Smooth muscle cell (in vitro differentiated cells): Measurements from ENCODE around the gene EIF2D. TPM values are rescaled to one million over a fixed set of nuclear protein-coding genes. Genes with fewer than 3 reads are reported as not detected.

Source experiments
- DNase-seq: peaks from one replicate; lab custom pipeline; 2025; ENCODE audit not compliant: unreplicated experiment; lab: John Stamatoyannopoulos, UW
- H2AFZ ChIP-seq: fragments of 200-600 bp; sonication (generic); 2 replicates; pipeline ENCODE4 v1.6.0; 2016; ENCODE audit warnings: antibody characterized with exemption, low read depth, mild to moderate bottlenecking
- H3F3A ChIP-seq: fragments of 200-600 bp; sonication (generic); 2 replicates; pipeline ENCODE4 v1.6.0; 2017; ENCODE audit warnings: antibody characterized with exemption, low read depth
- H3K27ac ChIP-seq: fragments of 200-600 bp; sonication (generic); 2 replicates; pipeline ENCODE4 v1.5.1; 2016; ENCODE audit warnings: low read depth, mild to moderate bottlenecking
- H3K27me3 ChIP-seq: fragments of 200-600 bp; sonication (generic); 2 replicates; pipeline ENCODE4 v1.6.1; 2016; ENCODE audit warnings: low read depth, mild to moderate bottlenecking
- H3K36me3 ChIP-seq: fragments of 200-600 bp; sonication (generic); 2 replicates; pipeline ENCODE4 v1.5.1; 2016; ENCODE audit warnings: low read depth
- H3K4me1 ChIP-seq: fragments of 200-600 bp; sonication (generic); 2 replicates; pipeline ENCODE4 v1.5.1; 2016; ENCODE audit warnings: low read depth
- H3K4me2 ChIP-seq: fragments of 200-600 bp; sonication (generic); 2 replicates; pipeline ENCODE4 v1.6.0; 2016; ENCODE audit warnings: mild to moderate bottlenecking
- H3K4me3 ChIP-seq: fragments of 200-600 bp; sonication (generic); 2 replicates; pipeline ENCODE4 v1.5.1; 2016; ENCODE audit warnings: mild to moderate bottlenecking
- H3K79me2 ChIP-seq: fragments of 200-600 bp; sonication (generic); 2 replicates; pipeline ENCODE4 v1.6.0; 2016; ENCODE audit warnings: low read depth, mild to moderate bottlenecking
- H3K9ac ChIP-seq: fragments of 200-600 bp; sonication (generic); 2 replicates; pipeline ENCODE4 v1.6.0; 2016; ENCODE audit warnings: low read depth
- H3K9me3 ChIP-seq: fragments of 200-600 bp; sonication (generic); replicated peaks from 2 replicates; pipeline ENCODE4 v1.5.1; 2016; ENCODE audit warnings: low read depth
- H4K20me1 ChIP-seq: fragments of 200-600 bp; sonication (generic); 2 replicates; pipeline ENCODE4 v1.6.0; 2016; ENCODE audit warnings: low read depth
- CTCF ChIP-seq: fragments of 200-600 bp; sonication (generic); IDR thresholded peaks from 2 replicates; pipeline ENCODE4 v1.5.1; 2017; ENCODE audit warnings: borderline replicate concordance, mild to moderate bottlenecking, antibody characterized with exemption; ENCODE audit not compliant: insufficient read depth, poor library complexity, severe bottlenecking
- WGBS: methylation state at CpG from one replicate; pipeline ENCODE4 v1.1.7; 2016; ENCODE audit warnings: low lambda C conversion rate; 5-methylcytosine and 5-hydroxymethylcytosine counted together
- polyA plus RNA-seq: library from polyadenylated mRNA; unstranded; fragments of >200 nt; fragmentation: Nextera tagmentation; extraction: Ambion mirVana; gene quantifications from 2 replicates; pipeline ENCODE4 v1.2.1, GENCODE V29; 2016
- total RNA-seq: library from RNA; depleted of rRNA; stranded (reverse); fragments of >200 nt; gene quantifications from 2 replicates; pipeline ENCODE4 v1.2.3, GENCODE V29; 2014

Gene EIF2D
- total and polyA plus RNA-seq, 2 experiments from 2014 or later = 22.8 to 28.9 TPM

GRCh38 chr1:206604861-206605260, 7.4 kb downstream of the EIF2D start:
- no peaks in the 10 kb centered on the region for H4K20me1 ChIP-seq
- no peak for TF ChIP-seq CTCF
- no peak overlapping the region for H3K27ac ChIP-seq
- H3K4me1 ChIP-seq = no peaks in the 10 kb centered on the region
- no peak overlapping the region for H3K9ac ChIP-seq
- H3K36me3 ChIP-seq = no peaks in the 10 kb centered on the region
- H3K9me3 ChIP-seq = no peaks in the 10 kb centered on the region
- 94% methylated on average over 5 of the region's 5 CpGs for WGBS
- no peak overlapping the region for H2AFZ ChIP-seq
- H3F3A ChIP-seq = no peaks in the 10 kb centered on the region
- DNase-seq = no peak
- no peak overlapping the region for H3K4me2 ChIP-seq
- no peaks in the 10 kb centered on the region for H3K27me3 ChIP-seq
- no peak overlapping the region for H3K4me3 ChIP-seq
- no peaks in the 10 kb centered on the region for H3K79me2 ChIP-seq

GRCh38 chr1:206600527-206600926, 11.7 kb downstream of the EIF2D start:
- Histone ChIP-seq H3K27ac (no peak overlapping the region), H3K9ac (no peak overlapping the region), H3K79me2 (no peaks in the 10 kb centered on the region), H4K20me1 (no peaks in the 10 kb centered on the region), H2AFZ (no peak overlapping the region), H3K27me3 (no peaks in the 10 kb centered on the region), H3K9me3 (no peaks in the 10 kb centered on the region), H3K4me3 (no peak overlapping the region), H3F3A (no peaks in the 10 kb centered on the region), H3K36me3 (peaks cover 5% of the 10 kb centered on the region), H3K4me2 (no peak overlapping the region), H3K4me1 (no peaks in the 10 kb centered on the region)
- 90% methylated on average over 3 of the region's 3 CpGs for WGBS
- TF ChIP-seq CTCF = no peak
- no peak for DNase-seq

- no peaks in the 10 kb centered on the region for H4K20me1 ChIP-seq
- H2AFZ ChIP-seq = no peak overlapping the region
- H3K9ac ChIP-seq = no peak overlapping the region
- no peaks in the 10 kb centered on the region for H3F3A ChIP-seq
- no peak overlapping the region for H3K27ac ChIP-seq
- no peaks in the 10 kb centered on the region for H3K9me3 ChIP-seq
- no peak overlapping the region for H3K4me2 ChIP-seq
- H3K27me3 ChIP-seq = no peaks in the 10 kb centered on the region
- no peak for DNase-seq
- 97% methylated on average over 1 of the region's 1 CpG for WGBS
- no peak overlapping the region for H3K4me3 ChIP-seq
- no peaks in the 10 kb centered on the region for H3K79me2 ChIP-seq
- H3K36me3 ChIP-seq = peaks cover 5% of the 10 kb centered on the region
- peaks cover 2% of the 10 kb centered on the region for H3K4me1 ChIP-seq
- TF ChIP-seq CTCF = no peak
Observed at GRCh38 chr1:206596319-206596666, 16.0 kb downstream of the EIF2D start.

- no peak overlapping the region for H3K4me3 ChIP-seq
- TF ChIP-seq CTCF = no peak
- WGBS = 96% methylated on average over 7 of the region's 7 CpGs
- H3K36me3 ChIP-seq = peaks cover 5% of the 10 kb centered on the region
- H3K27ac ChIP-seq = no peak overlapping the region
- DNase-seq = no peak
- no peaks in the 10 kb centered on the region for H3K79me2 ChIP-seq
- H3K9me3 ChIP-seq = no peaks in the 10 kb centered on the region
- no peak overlapping the region for H2AFZ ChIP-seq
- H3K9ac ChIP-seq = no peak overlapping the region
- peaks cover 5% of the 10 kb centered on the region for H3F3A ChIP-seq
- peaks cover 8% of the 10 kb centered on the region for H3K4me1 ChIP-seq
- H3K4me2 ChIP-seq = no peak overlapping the region
- no peaks in the 10 kb centered on the region for H3K27me3 ChIP-seq
- no peaks in the 10 kb centered on the region for H4K20me1 ChIP-seq
Observed at GRCh38 chr1:206595581-206596318, 16.5 kb downstream of the EIF2D start.
